HepG2 (cell line): ENCODE data around the gene STRBP. TPM values are rescaled to one million over a fixed set of nuclear protein-coding genes. Genes with fewer than 3 reads are reported as not detected.

Experiments used
- ATAC-seq: fragments of 200-7000 bp; cut with Tn5 transposase; 3 replicates; pipeline ENCODE4 v1.9.1; 2020; ENCODE audit warnings: mild to moderate bottlenecking, moderate library complexity
- BruUV-seq: library from RNA; stranded (reverse); fragments of 400-500 nt; replicated peaks from 2 replicates; lab custom pipeline; 2021; lab: Mats Ljungman, UMichigan
- CTCF ChIA-PET: fragments of 300-600 bp; formaldehyde crosslinking; extraction: SDS; loops from one replicate; lab custom pipeline; 2021; ENCODE audit warnings: low total read pairs, inconsistent platforms, low intra/inter-chr PET ratio; lab: Yijun Ruan, JAX
- POLR2A ChIA-PET: fragments of 350-600 bp; sonication (Branson Sonifier 250); formaldehyde crosslinking; loops from one replicate; lab custom pipeline; 2020; ENCODE audit warnings: antibody characterized with exemption, inconsistent platforms; lab: Yijun Ruan, JAX
- DNase-seq: peaks from one replicate; pipeline ENCODE4 v3.0.0-alpha.2; 2015; ENCODE audit warnings: low spot score
- FAIRE-seq: peaks from 3 replicates; lab custom pipeline; 2011; peaks lifted over from hg19 to GRCh38; lab: Jason Lieb, UNC
- H2AFZ ChIP-seq: one replicate; pipeline ENCODE4 v1.6.1; 2011; ENCODE audit warnings: low read length, inconsistent platforms
- H3K27ac ChIP-seq: fragments of 300-600 bp; 3 replicates; pipeline ENCODE4 v1.8.0; 2011; ENCODE audit warnings: mixed run types, mild to moderate bottlenecking, mixed read lengths, low read length, inconsistent platforms; ENCODE audit not compliant: insufficient read depth; ENCODE audit errors: extremely low read length
- H3K27me3 ChIP-seq, 2 experiments: fragments of 200-600 bp in 1 of 2; 2 replicates in 1 of 2; 3 replicates in 1 of 2; pipeline versions ENCODE4 v1.6.0 to v1.8.0; 2011; ENCODE audit warnings: low read length in 2 of 2, mild to moderate bottlenecking in 2 of 2, moderate library complexity in 2 of 2, inconsistent platforms in 1 of 2; ENCODE audit not compliant: insufficient read depth in 2 of 2, control insufficient read depth in 1 of 2
- H3K36me3 ChIP-seq, 2 experiments: fragments of 200-600 bp in 1 of 2; replicated peaks in 1 of 2; 2 replicates in 1 of 2; 3 replicates in 1 of 2; pipeline versions ENCODE4 v1.5.1 to v1.8.0; 2011; ENCODE audit warnings: low read length in 2 of 2, inconsistent platforms in 1 of 2; ENCODE audit not compliant: insufficient read depth in 2 of 2, control insufficient read depth in 1 of 2
- H3K4me1 ChIP-seq: 2 replicates; pipeline ENCODE4 v1.5.1; 2012; ENCODE audit warnings: low read length, inconsistent platforms; ENCODE audit not compliant: insufficient read depth
- H3K4me2 ChIP-seq: 2 replicates; pipeline ENCODE4 v1.6.0; 2011; ENCODE audit warnings: low read depth, low read length, inconsistent platforms
- H3K4me3 ChIP-seq, 3 experiments: fragments of 200-600 bp in 1 of 3; sonication (generic), shearing (Covaris generic) in 1 of 3; replicated peaks in 1 of 3; 2 replicates each; pipeline ENCODE4 v1.5.1; 2011 to 2016; ENCODE audit warnings: low read length in 3 of 3, inconsistent platforms in 2 of 3, low read depth in 2 of 3, mild to moderate bottlenecking in 2 of 3, control low read depth in 1 of 3, mixed read lengths in 1 of 3; ENCODE audit not compliant: insufficient read depth in 1 of 3
- H3K79me2 ChIP-seq: one replicate; pipeline ENCODE4 v1.6.1; 2011; ENCODE audit warnings: low read length, inconsistent platforms; ENCODE audit not compliant: insufficient read depth
- H3K9ac ChIP-seq: 2 replicates; pipeline ENCODE4 v1.6.0; 2011; ENCODE audit warnings: mild to moderate bottlenecking, low read depth, low read length, inconsistent platforms; ENCODE audit not compliant: insufficient read depth
- H3K9me3 ChIP-seq: 2 replicates; pipeline ENCODE4 v1.5.1; 2012; ENCODE audit warnings: mild to moderate bottlenecking, low read length
- H4K20me1 ChIP-seq: 2 replicates; pipeline ENCODE4 v1.6.0; 2011; ENCODE audit warnings: inconsistent platforms, mild to moderate bottlenecking, low read length, moderate library complexity; ENCODE audit not compliant: insufficient read depth
- ATRX ChIP-seq: sonication (generic); formaldehyde crosslinking; IDR thresholded peaks from 2 replicates; pipeline ENCODE4 v1.4.0; 2020; ENCODE audit warnings: missing genetic modification reagents, borderline replicate concordance
- BHLHE40 ChIP-seq: IDR thresholded peaks from 2 replicates; pipeline ENCODE4 v1.6.1; 2011; ENCODE audit warnings: low read length, improper control_type of control experiment
- BRD4 ChIP-seq: sonication (generic); formaldehyde crosslinking; IDR thresholded peaks from 2 replicates; pipeline ENCODE4 v1.4.0; 2020; ENCODE audit warnings: missing genetic modification reagents
- CREM ChIP-seq, 2 experiments: sonication (generic) in 1 of 2; formaldehyde crosslinking in 1 of 2; IDR thresholded peaks; 2 replicates each; pipeline versions ENCODE4 v1.4.0 to v1.6.1; 2016 to 2020; ENCODE audit warnings: antibody characterized with exemption in 1 of 2, mild to moderate bottlenecking in 1 of 2, missing genetic modification reagents in 1 of 2
- FOSL2 ChIP-seq: sonication (generic); formaldehyde crosslinking; IDR thresholded peaks from 2 replicates; pipeline ENCODE4 v1.4.0; 2020; ENCODE audit warnings: missing genetic modification reagents
- HOXA5 ChIP-seq: sonication (generic); formaldehyde crosslinking; IDR thresholded peaks from 2 replicates; pipeline ENCODE4 v1.4.0; 2020; ENCODE audit warnings: missing genetic modification reagents
- HOXA7 ChIP-seq: sonication (generic); formaldehyde crosslinking; IDR thresholded peaks from 2 replicates; pipeline ENCODE4 v1.8.1; 2022; ENCODE audit warnings: mild to moderate bottlenecking, missing genetic modification reagents, moderate library complexity
- KAT7 ChIP-seq: IDR thresholded peaks from 2 replicates; pipeline ENCODE4 v1.6.1; 2018; ENCODE audit warnings: borderline replicate concordance, missing compliant biosample characterization
- LCORL ChIP-seq, 2 experiments: fragments of 450-650 bp in 1 of 2; sonication (generic) in 1 of 2; formaldehyde crosslinking in 1 of 2; IDR thresholded peaks; 2 replicates each; pipeline versions ENCODE4 v1.5.0 to v1.6.1; 2017 to 2020; ENCODE audit warnings: antibody characterized with exemption in 1 of 2, missing genetic modification reagents in 1 of 2
- PAX8 ChIP-seq: sonication (generic); formaldehyde crosslinking; IDR thresholded peaks from 2 replicates; pipeline ENCODE4 v1.8.0; 2022; ENCODE audit warnings: mild to moderate bottlenecking, missing genetic modification reagents, borderline replicate concordance
- RFXANK ChIP-seq: IDR thresholded peaks from 2 replicates; pipeline ENCODE4 v1.6.1; 2016
- RFXAP ChIP-seq: sonication (generic); formaldehyde crosslinking; IDR thresholded peaks from 2 replicates; pipeline ENCODE4 v1.4.0; 2020; ENCODE audit warnings: missing genetic modification reagents, borderline replicate concordance
- SCMH1 ChIP-seq: sonication (generic); formaldehyde crosslinking; IDR thresholded peaks from 2 replicates; pipeline ENCODE4 v1.9.0; 2021; ENCODE audit warnings: missing genetic modification reagents, mild to moderate bottlenecking, borderline replicate concordance
- SKI ChIP-seq: fragments of 450-650 bp; IDR thresholded peaks from one replicate; pipeline ENCODE4 v1.6.1; 2018; ENCODE audit warnings: mild to moderate bottlenecking; ENCODE audit not compliant: partially characterized antibody
- SOX5 ChIP-seq: IDR thresholded peaks from 2 replicates; pipeline ENCODE4 v1.6.1; 2016; ENCODE audit warnings: borderline replicate concordance
- STAG1 ChIP-seq: sonication (generic); formaldehyde crosslinking; IDR thresholded peaks from 2 replicates; pipeline ENCODE4 v1.4.0; 2020; ENCODE audit warnings: missing genetic modification reagents
- TEAD3 ChIP-seq: optimal IDR thresholded peaks from 2 replicates; pipeline ENCODE3; 2016; ENCODE audit warnings: borderline replicate concordance
- TMF1 ChIP-seq: sonication (generic); formaldehyde crosslinking; IDR thresholded peaks from 2 replicates; pipeline ENCODE4 v1.8.1; 2022; ENCODE audit warnings: low read depth, missing genetic modification reagents
- ZFP1 ChIP-seq: IDR thresholded peaks from 2 replicates; pipeline ENCODE4 v1.6.1; 2016
- ZNF782 ChIP-seq: sonication (generic); formaldehyde crosslinking; IDR thresholded peaks from 2 replicates; pipeline ENCODE4 v1.4.0; 2020; ENCODE audit warnings: missing genetic modification reagents, mild to moderate bottlenecking, borderline replicate concordance
- WGBS: methylation state at CpG from one replicate; pipeline ENCODE4 v1.1.6; 2017; ENCODE audit warnings: low lambda C conversion rate; 5-methylcytosine and 5-hydroxymethylcytosine counted together
- in situ Hi-C: cut with HindIII; loops from 2 replicates; pipeline ENCODE4 v1.10.0; 2017; ENCODE audit warnings: low pct_unique_long_range_greater_than_20kb; ENCODE audit not compliant: extremely low pct_ligation_motif_present
- intact Hi-C: fragments of 100-400 bp; cut with micrococcal nuclease; formaldehyde crosslinking; loops from one replicate; pipeline ENCODE4 v1.10.0; 2022; ENCODE audit not compliant: unreplicated experiment
- polyA plus RNA-seq, 8 experiments: library from polyadenylated mRNA; depleted of rRNA in 3 of 8; stranded (reverse) in 7 of 8; unstranded in 1 of 8; fragments of >200 nt; fragmentation: Illumina TruSeq in 4 of 8; extraction: Trizol in 4 of 8; gene quantifications; 2 replicates each; pipeline versions ENCODE4 v1.2.1 to v1.2.3, GENCODE V29; 2011 to 2016; ENCODE audit warnings: low read depth in 4 of 8, missing spikeins in 1 of 8, mixed read lengths in 1 of 8; ENCODE audit not compliant: insufficient read depth in 1 of 8
- total RNA-seq, 5 experiments: library from RNA; depleted of rRNA; stranded (reverse); fragments of >200 nt; fragmentation: Illumina TruSeq; extraction: Trizol; gene quantifications; 2 replicates each; pipeline ENCODE4 v1.2.3, GENCODE V29; 2016; ENCODE audit warnings: low read depth in 1 of 5
- TF ChIP-seq, protein P1 (sequence below): sonication (generic); formaldehyde crosslinking; IDR thresholded peaks from 2 replicates; pipeline ENCODE4 v1.4.0; 2020; ENCODE audit warnings: mild to moderate bottlenecking, missing genetic modification reagents
- TF ChIP-seq, protein P2 (sequence below), 2 experiments: IDR thresholded peaks; 2 replicates each; pipeline ENCODE4 v1.6.1; 2011 to 2012; ENCODE audit warnings: low read length in 2 of 2, borderline replicate concordance in 1 of 2, low read depth in 1 of 2, mild to moderate bottlenecking in 1 of 2, moderate library complexity in 1 of 2
- TF ChIP-seq, protein P3 (sequence below): sonication (generic); formaldehyde crosslinking; IDR thresholded peaks from 2 replicates; pipeline ENCODE4 v1.5.0; 2020; ENCODE audit warnings: missing genetic modification reagents, mild to moderate bottlenecking, borderline replicate concordance

STRBP gene
- total and polyA plus RNA-seq, 2 of the 13 experiments (the other 11 are each of a cell fraction or from before 2014, with no cell fraction given): 14.5 to 38.5 TPM

DNA sequence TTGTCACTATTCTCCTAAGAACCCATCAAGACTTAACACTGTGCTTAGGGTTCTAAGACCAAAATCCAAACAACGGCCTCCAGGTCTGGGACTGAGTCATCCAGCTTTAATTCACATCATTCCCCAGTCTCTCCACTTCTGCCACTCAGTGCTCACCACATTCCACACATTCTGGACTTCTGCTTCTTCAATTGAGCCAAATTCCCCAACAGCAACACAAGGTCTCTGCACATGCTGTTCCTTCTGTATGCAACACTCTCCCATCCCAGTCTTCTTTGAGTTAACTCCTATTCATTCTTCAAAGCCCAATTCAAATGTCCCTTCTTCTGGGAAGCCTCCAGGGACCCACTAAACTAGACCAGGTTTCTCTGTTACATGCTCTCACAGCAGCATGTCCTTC, 137.1 kb downstream of the STRBP start:
- ATAC-seq (peak; percentile 87), DNase-seq (peak; percentile 53), FAIRE-seq (no peak)
- Histone ChIP-seq H3K9me3 (no peaks in the 10 kb centered on the region), H4K20me1 (no peaks in the 10 kb centered on the region), H3K79me2 (no peaks in the 10 kb centered on the region), H3K4me3 (no peak overlapping the region), H3K27ac (no peak overlapping the region), H3K9ac (no peak overlapping the region), H3K36me3 (peaks cover 7 to 11% of the 10 kb centered on the region in 2 experiments; a peak in 4 of 5 replicates), H3K4me2 (no peak overlapping the region), H3K27me3 (no peaks in the 10 kb centered on the region), H2AFZ (no peak overlapping the region), H3K4me1 (peaks cover 37% of the 10 kb centered on the region)
- TF ChIP-seq SCMH1 (CRISPR knock-in tag) (no peak), TMF1 (CRISPR knock-in tag) (no peak), SKI (no peak), SOX5 (CRISPR knock-in tag) (no peak), KAT7 (CRISPR knock-in tag) (no peak), ZFP1 (no peak), PAX8 (no peak), HOXA7 (CRISPR knock-in tag) (no peak), STAG1 (CRISPR knock-in tag) (no peak), RFXANK (CRISPR knock-in tag) (no peak), FOSL2 (CRISPR knock-in tag) (peak; percentile 36; the same call in 1 of the 2 replicates), RFXAP (CRISPR knock-in tag) (no peak), CREM (IDR thresholded peaks at IDR 0.05) (no peak), CREM (CRISPR knock-in tag; IDR thresholded peaks at IDR 0.05) (no peak), HOXA5 (CRISPR knock-in tag) (no peak), BRD4 (CRISPR knock-in tag) (no peak), LCORL (IDR thresholded peaks at IDR 0.05) (0 out of 2 replicates have a peak, but pooled peaks have one; percentile 52), LCORL (CRISPR knock-in tag; IDR thresholded peaks at IDR 0.05) (no peak), TEAD3 (CRISPR knock-in tag) (peak; percentile 82), ZNF782 (CRISPR knock-in tag) (no peak), ATRX (CRISPR knock-in tag) (no peak), BHLHE40 (no peak)
- TF ChIP-seq, protein P1, sequence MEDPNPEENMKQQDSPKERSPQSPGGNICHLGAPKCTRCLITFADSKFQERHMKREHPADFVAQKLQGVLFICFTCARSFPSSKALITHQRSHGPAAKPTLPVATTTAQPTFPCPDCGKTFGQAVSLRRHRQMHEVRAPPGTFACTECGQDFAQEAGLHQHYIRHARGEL (CRISPR knock-in tag): no peak
- TF ChIP-seq, protein P2, sequence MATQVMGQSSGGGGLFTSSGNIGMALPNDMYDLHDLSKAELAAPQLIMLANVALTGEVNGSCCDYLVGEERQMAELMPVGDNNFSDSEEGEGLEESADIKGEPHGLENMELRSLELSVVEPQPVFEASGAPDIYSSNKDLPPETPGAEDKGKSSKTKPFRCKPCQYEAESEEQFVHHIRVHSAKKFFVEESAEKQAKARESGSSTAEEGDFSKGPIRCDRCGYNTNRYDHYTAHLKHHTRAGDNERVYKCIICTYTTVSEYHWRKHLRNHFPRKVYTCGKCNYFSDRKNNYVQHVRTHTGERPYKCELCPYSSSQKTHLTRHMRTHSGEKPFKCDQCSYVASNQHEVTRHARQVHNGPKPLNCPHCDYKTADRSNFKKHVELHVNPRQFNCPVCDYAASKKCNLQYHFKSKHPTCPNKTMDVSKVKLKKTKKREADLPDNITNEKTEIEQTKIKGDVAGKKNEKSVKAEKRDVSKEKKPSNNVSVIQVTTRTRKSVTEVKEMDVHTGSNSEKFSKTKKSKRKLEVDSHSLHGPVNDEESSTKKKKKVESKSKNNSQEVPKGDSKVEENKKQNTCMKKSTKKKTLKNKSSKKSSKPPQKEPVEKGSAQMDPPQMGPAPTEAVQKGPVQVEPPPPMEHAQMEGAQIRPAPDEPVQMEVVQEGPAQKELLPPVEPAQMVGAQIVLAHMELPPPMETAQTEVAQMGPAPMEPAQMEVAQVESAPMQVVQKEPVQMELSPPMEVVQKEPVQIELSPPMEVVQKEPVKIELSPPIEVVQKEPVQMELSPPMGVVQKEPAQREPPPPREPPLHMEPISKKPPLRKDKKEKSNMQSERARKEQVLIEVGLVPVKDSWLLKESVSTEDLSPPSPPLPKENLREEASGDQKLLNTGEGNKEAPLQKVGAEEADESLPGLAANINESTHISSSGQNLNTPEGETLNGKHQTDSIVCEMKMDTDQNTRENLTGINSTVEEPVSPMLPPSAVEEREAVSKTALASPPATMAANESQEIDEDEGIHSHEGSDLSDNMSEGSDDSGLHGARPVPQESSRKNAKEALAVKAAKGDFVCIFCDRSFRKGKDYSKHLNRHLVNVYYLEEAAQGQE (IDR thresholded peaks at IDR 0.05; ENCODE audit: borderline replicate concordance in 1 of 2, low read depth in 1 of 2, low read length in 2 of 2): no peak
- TF ChIP-seq, protein P3, sequence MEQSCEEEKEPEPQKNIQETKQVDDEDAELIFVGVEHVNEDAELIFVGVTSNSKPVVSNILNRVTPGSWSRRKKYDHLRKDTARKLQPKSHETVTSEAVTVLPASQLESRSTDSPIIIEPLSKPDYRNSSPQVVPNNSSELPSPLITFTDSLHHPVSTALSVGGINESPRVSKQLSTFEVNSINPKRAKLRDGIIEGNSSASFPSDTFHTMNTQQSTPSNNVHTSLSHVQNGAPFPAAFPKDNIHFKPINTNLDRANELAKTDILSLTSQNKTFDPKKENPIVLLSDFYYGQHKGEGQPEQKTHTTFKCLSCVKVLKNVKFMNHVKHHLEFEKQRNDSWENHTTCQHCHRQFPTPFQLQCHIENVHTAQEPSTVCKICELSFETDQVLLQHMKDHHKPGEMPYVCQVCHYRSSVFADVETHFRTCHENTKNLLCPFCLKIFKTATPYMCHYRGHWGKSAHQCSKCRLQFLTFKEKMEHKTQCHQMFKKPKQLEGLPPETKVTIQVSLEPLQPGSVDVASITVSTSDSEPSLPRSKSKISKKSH (CRISPR knock-in tag): no peak
- ChIA-PET CTCF (no interaction called here), POLR2A (no interaction called here)
- BruUV-seq: no TSS peak
- in situ Hi-C loops (no loop called here), intact Hi-C loops (no loop called here)
- WGBS: 38% methylated on average over 1 of the region's 1 CpG
